Measurements from ENCODE around the gene COX7B2. TPM values are rescaled to one million over a fixed set of nuclear protein-coding genes. Genes with fewer than 3 reads are reported as not detected.

The COX7B2 gene
- total and polyA plus RNA-seq, 10 of the 15 experiments (the other 5 are each of a cell fraction or from before 2014, with no cell fraction given) = not detected

DNA sequence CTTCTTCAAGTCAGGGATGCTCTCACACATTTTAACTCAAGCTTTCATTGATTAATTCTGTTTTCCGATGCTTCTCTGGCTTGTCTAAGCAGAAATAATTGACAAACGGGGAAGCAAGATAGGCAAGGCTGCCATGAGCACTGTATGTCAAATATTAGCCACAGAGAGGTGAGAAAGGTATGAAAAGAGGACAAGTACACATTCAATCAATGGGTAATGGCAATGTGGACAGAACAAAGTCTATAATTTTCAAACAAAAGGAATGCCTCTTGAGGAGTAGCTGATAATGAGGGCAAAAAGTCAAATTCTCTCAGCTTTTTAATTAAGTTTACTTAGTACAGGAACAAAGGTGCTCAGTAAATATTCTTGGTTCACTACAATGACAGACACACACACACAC is 19.6 kb downstream of the COX7B2 start (continued):
- TF ChIP-seq, protein P1, sequence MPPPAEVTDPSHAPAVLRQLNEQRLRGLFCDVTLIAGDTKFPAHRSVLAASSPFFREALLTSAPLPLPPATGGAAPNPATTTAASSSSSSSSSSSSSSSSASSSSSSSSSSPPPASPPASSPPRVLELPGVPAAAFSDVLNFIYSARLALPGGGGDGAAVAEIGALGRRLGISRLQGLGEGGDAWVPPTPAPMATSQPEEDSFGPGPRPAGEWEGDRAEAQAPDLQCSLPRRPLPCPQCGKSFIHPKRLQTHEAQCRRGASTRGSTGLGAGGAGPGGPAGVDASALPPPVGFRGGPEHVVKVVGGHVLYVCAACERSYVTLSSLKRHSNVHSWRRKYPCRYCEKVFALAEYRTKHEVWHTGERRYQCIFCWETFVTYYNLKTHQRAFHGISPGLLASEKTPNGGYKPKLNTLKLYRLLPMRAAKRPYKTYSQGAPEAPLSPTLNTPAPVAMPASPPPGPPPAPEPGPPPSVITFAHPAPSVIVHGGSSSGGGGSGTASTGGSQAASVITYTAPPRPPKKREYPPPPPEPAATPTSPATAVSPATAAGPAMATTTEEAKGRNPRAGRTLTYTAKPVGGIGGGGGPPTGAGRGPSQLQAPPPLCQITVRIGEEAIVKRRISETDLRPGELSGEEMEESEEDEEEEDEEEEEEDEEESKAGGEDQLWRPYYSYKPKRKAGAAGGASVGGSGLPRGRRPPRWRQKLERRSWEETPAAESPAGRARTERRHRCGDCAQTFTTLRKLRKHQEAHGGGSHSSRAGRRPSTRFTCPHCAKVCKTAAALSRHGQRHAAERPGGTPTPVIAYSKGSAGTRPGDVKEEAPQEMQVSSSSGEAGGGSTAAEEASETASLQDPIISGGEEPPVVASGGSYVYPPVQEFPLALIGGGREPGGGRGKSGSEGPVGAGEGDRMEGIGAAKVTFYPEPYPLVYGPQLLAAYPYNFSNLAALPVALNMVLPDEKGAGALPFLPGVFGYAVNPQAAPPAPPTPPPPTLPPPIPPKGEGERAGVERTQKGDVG (CRISPR knock-in tag; IDR thresholded peaks at IDR 0.05) = no peak
- no peak for TF ChIP-seq BACH1 (IDR thresholded peaks at IDR 0.05; ENCODE audit: borderline replicate concordance)

DNA sequence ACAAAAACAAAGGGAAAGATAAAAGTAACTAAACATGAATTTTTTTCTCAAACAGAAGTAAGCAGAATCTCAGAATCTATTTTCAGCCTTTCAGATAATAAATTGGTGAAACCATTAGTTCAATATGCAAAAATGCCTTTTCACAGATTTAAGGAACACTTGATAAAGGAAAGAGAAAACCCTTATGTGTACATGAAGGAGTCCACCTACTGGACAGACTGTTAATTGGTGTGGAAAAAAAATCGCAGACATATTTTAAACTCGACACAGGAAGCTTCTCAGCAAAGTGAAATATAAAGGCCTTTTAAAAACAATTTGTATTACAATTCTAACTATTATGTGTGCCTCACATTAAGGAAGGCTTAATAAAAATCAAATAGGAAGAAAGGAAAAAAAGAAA is 22.3 kb downstream of the COX7B2 start:
- Histone ChIP-seq H3K27me3 (replicated peaks in 1 of 2; ENCODE audit: control insufficient read depth in 2 of 2, insufficient read depth in 2 of 2, low read length in 1 of 2) (no peaks in the 10 kb centered on the region), H4K20me1 (ENCODE audit: control insufficient read depth, insufficient read depth) (no peaks in the 10 kb centered on the region), H3K79me2 (ENCODE audit: control insufficient read depth, insufficient read depth, low read length) (no peaks in the 10 kb centered on the region), H3K4me2 (ENCODE audit: control insufficient read depth, insufficient read depth) (no peak overlapping the region), H3K27ac (ENCODE audit: control insufficient read depth, insufficient read depth) (no peak overlapping the region), H3K9me3 (replicated peaks; ENCODE audit: control insufficient read depth, insufficient read depth, low read length) (no peaks in the 10 kb centered on the region), H3K36me3 (ENCODE audit: control insufficient read depth in 2 of 2, insufficient read depth in 2 of 2, low read length in 1 of 2) (no peaks in the 10 kb centered on the region), H3K9ac (ENCODE audit: control insufficient read depth, insufficient read depth, low read length) (no peak overlapping the region), H2AFZ (ENCODE audit: control insufficient read depth, low read depth, low read length) (no peak overlapping the region), H3K4me3 (no peak overlapping the region), H3K4me1 (ENCODE audit: control insufficient read depth, insufficient read depth, low read length) (no peaks in the 10 kb centered on the region)
- CTCF ChIA-PET = interaction anchor here (0.8 to 1.6 kb wide), 4 partner anchors 40 to 236 kb away, joined by 3 to 5 read pairs (median 4); no protein-coding TSS in a partner anchor
- TF ChIP-seq, protein P2, sequence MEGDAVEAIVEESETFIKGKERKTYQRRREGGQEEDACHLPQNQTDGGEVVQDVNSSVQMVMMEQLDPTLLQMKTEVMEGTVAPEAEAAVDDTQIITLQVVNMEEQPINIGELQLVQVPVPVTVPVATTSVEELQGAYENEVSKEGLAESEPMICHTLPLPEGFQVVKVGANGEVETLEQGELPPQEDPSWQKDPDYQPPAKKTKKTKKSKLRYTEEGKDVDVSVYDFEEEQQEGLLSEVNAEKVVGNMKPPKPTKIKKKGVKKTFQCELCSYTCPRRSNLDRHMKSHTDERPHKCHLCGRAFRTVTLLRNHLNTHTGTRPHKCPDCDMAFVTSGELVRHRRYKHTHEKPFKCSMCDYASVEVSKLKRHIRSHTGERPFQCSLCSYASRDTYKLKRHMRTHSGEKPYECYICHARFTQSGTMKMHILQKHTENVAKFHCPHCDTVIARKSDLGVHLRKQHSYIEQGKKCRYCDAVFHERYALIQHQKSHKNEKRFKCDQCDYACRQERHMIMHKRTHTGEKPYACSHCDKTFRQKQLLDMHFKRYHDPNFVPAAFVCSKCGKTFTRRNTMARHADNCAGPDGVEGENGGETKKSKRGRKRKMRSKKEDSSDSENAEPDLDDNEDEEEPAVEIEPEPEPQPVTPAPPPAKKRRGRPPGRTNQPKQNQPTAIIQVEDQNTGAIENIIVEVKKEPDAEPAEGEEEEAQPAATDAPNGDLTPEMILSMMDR (IDR thresholded peaks at IDR 0.05 in 2 of 3, conservative IDR thresholded peaks at IDR 0.05 in 1 of 3; ENCODE audit: control insufficient read depth in 2 of 3, extremely low read depth in 1 of 3, insufficient read depth in 1 of 3, low read depth in 3 of 3, low read length in 3 of 3) = peak in 2 of 3 experiments; percentile 13 to 27; a peak in 1 of 6 replicates
- no peak for TF ChIP-seq TCF12 (IDR thresholded peaks at IDR 0.05; ENCODE audit: low read depth, low read length)
- RAD21 ChIA-PET (ENCODE audit: unreplicated experiment) = no interaction called here
- POLR2A ChIA-PET = no interaction called here
- BruUV-seq (replicated peaks) = no TSS peak
- SMC1A ChIA-PET (ENCODE audit: uncharacterized antibody, unreplicated experiment) = interaction anchor here (1.0 kb wide), 1 partner anchor 8 kb away, joined by 3 read pairs; no protein-coding TSS in a partner anchor
- peak; percentile 50; the same call in 2 of the 3 replicates for ATAC-seq
- in situ Hi-C loops (cut with MboI) (no loop called here), intact Hi-C loops (cut with micrococcal nuclease; ENCODE audit: unreplicated experiment) (no loop called here)
- WGBS (ENCODE audit: insufficient coverage, insufficient replicate concordance, low lambda C conversion rate, missing lambda C conversion rate) = 0% methylated on average over 2 of the region's 2 CpGs
- no peak for DNase-seq (ENCODE audit: low read depth, low spot score)
- FAIRE-seq = no peak
